Mammary microvascular endothelial cell (primary cell): ENCODE results near the gene HIVEP3. TPM values are rescaled to one million over a fixed set of nuclear protein-coding genes. Genes with fewer than 3 reads are reported as not detected.

Source experiments
- total RNA-seq: library from RNA; depleted of rRNA; stranded (reverse); fragments of >200 nt; gene quantifications from 2 replicates; pipeline ENCODE4 v1.2.3, GENCODE V29; 2015

HIVEP3 gene
- 1.7 and 2.7 TPM in 2 replicates for total RNA-seq

DNA sequence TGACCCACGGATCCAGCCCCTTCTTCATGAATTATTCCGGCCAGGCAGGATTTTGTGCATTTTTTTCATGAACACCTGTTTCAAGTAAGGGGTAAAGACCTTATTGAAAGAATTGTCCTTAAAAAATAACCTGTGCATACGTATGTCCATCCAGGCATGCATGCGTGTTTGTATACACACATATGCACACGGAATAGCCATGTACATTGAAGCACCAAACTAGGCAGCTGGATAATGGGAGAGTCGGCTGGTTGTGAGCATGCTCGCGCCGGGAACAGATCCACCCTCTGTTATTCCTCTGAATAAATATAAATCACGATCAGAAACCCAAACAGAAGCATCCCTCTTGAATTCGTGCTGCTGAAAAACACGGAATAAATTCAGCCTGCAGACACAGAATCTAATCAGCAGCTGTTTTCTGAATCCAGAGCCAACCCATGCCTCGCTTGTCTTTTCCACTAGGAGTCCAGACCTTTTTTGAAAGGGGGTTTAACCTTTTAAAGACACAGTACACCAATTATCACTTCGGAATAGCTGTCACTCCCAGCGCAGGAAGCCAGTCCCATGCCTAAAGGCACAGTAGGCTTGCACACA is at the start of gene HIVEP3:
TSS of gene HIVEP3 (minus strand) at position 473 of the 594 bp plus-strand sequence.

DNA sequence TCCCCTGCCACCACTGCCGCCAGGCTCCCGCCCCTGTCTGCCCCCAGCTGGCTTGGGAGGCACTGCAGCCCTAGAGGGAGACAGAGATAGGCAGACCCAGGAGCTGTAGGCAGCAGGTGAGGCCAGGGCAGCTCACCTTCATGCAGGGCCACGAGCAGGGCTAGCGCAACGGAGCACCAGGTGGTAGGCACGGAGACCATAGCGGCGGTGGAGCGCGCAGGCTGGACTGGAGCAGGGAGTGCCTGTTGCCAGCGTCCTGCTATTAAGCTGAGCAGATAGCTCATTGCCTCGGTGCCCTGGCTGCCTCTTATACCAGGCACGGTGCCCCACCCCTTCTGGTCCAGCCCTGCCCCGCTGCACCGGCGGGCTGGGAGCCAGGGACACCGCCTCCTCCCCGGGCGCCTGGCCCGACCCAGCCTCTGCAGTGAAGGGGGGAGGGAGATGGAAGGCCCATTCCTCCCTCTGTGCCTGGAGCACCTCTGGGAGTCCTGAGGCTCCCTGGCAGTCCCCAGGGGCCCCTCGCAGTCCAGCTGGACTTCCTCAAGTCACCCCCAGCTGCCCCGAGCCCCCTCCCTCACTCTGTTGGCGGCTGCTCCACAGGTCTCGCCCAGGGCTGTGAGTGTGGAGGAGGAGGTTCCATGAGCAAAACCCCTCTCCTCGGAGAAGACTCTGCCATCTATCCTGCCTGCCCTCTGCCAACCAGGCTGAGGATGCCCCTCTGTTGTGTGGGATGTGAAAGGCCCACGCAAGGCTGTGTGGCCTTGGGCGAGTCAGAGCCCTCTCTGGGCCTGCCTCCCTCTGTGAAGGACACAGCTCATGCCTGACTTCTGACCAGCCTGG is 434.1 kb downstream of the HIVEP3 start, which contains the start of gene EDN2:
TSS of gene EDN2 (minus strand) at position 282 of the 840 bp plus-strand sequence. CDS start at position 200, 82 bp downstream.

Other genes with a start within 250 kb of the HIVEP3 start
- gene GUCA2B, start 234.5 kb upstream of the HIVEP3 start, total RNA-seq, result not detected in 2 replicates
- gene GUCA2A, start 245.8 kb upstream of the HIVEP3 start, total RNA-seq, result not detected in 2 replicates